Pancreas (tissue), 10 donors: ENCODE results near the gene ABAT. TPM values are rescaled to one million over a fixed set of nuclear protein-coding genes. Genes with fewer than 3 reads are reported as not detected.

Experiments used
- ATAC-seq, 4 donors: fragments of 200-7000 bp; cut with Tn5 transposase; one replicate each; pipeline versions ENCODE4 v1.8.0 to v1.9.1; 2020; ENCODE audit warnings: mild to moderate bottlenecking in 4 of 4, moderate library complexity in 4 of 4
- DNase-seq, 6 donors: peaks; one replicate each; pipeline ENCODE4 v3.0.0-alpha.2; 2020
- FAIRE-seq: peaks from 2 replicates; lab custom pipeline; 2012; peaks lifted over from hg19 to GRCh38; lab: Jason Lieb, UNC
- H3K27ac ChIP-seq, 4 donors: fragments of 200-600 bp; sonication (generic); 1 replicate in 3 of 4; 2 replicates in 1 of 4; pipeline versions ENCODE4 v1.5.0 to v1.8.0; 2020
- H3K27me3 ChIP-seq, 4 donors: fragments of 200-600 bp; one replicate each; pipeline ENCODE4 v1.8.0; 2021
- H3K36me3 ChIP-seq, 3 donors: fragments of 200-600 bp; sonication (generic) in 1 of 3; one replicate each; pipeline versions ENCODE4 v1.5.0 to v1.8.0; 2020 to 2021
- H3K4me1 ChIP-seq, 3 donors: fragments of 200-600 bp; one replicate each; pipeline ENCODE4 v1.8.0; 2021
- H3K4me3 ChIP-seq, 4 donors: fragments of 200-600 bp; sonication (generic) in 2 of 4; one replicate each; pipeline versions ENCODE4 v1.5.0 to v1.8.0; 2020 to 2021
- H3K9me3 ChIP-seq, 4 donors: fragments of 200-600 bp; one replicate each; pipeline ENCODE4 v1.8.0; 2021
- CTCF ChIP-seq, 4 donors: fragments of 200-600 bp; sonication (generic) in 3 of 4; IDR thresholded peaks; one replicate each; pipeline versions ENCODE4 v1.5.0 to v1.8.0; 2021; ENCODE audit warnings: antibody characterized with exemption in 4 of 4
- WGBS, 2 donors: extraction: QIAGEN DNeasy Blood & Tissue Kit; methylation state at CpG; one replicate each; pipeline ENCODE4 v1.1.7; 2013; 5-methylcytosine and 5-hydroxymethylcytosine counted together
- intact Hi-C, 3 donors: fragments of 100-400 bp; cut with DNase I; formaldehyde crosslinking; loops; one replicate each; pipeline versions ENCODE4 v1.11.1 to v1.14.2; 2022
- polyA plus RNA-seq, 2 donors: library from polyadenylated mRNA; stranded (reverse); fragments of 200-250 nt; gene quantifications; one replicate each; pipeline ENCODE4 v1.2.3, GENCODE V29; 2013
- total RNA-seq, 6 donors: library from RNA; stranded (reverse); fragmentation: NEBNext Ultra II Directional in 4 of 6; extraction: Animal tissue kit (Norgen Biotek cat#: 25700) in 4 of 6; gene quantifications; one replicate each; pipeline versions ENCODE4 v1.2.1 to v1.2.4, GENCODE V29; 2021 to 2023
- donor health status: healthy with polysubstance abuse.
- donor health status: DM: no; HTN: no; CAD: no; lungs with moderate emphysema.
- donor health status: DM: no; HTN: no; CAD: no.
- donor health status: control.
- donor health status: control.
- donor health status: Bipolar disorder and iron deficiency.
- donor health status: DM: yes; HTN: yes; CAD: no.
- donor health status: DM: no; HTN: no; CAD: no.
- donor health status: DM: no; HTN: no; CAD: no.
- donor health status: DM: yes; HTN: yes; CAD: no.

Gene ABAT
- total and polyA plus RNA-seq, 8 donors: 21.5 to 50.2 (median 29.1) TPM

GRCh38 chr16:8816967-8817655 lies 142.7 kb downstream of the ABAT start:
- no peak for ATAC-seq
- H3K4me3 ChIP-seq: no peak overlapping the region
- H3K27me3 ChIP-seq: no peaks in the 10 kb centered on the region
- FAIRE-seq: no peak
- no peak for DNase-seq
- no peaks in the 10 kb centered on the region for H3K9me3 ChIP-seq
- intact Hi-C loops: no loop called here
- 87 to 90% methylated on average over 6 of the region's 6 CpGs for WGBS, 2 donors
- peaks cover 3 to 52% (median 34%) of the 10 kb centered on the region in 3 donors for H3K36me3 ChIP-seq
- H3K27ac ChIP-seq: no peak overlapping the region
- TF ChIP-seq CTCF (IDR thresholded peaks at IDR 0.05): no peak
- H3K4me1 ChIP-seq: no peaks in the 10 kb centered on the region

- no peak for FAIRE-seq
- peaks cover 3 to 36% (median 22%) of the 10 kb centered on the region in 3 donors for H3K36me3 ChIP-seq
- H3K27ac ChIP-seq: no peak overlapping the region
- no peaks in the 10 kb centered on the region for H3K9me3 ChIP-seq
- intact Hi-C loops: no loop called here
- no peak for ATAC-seq
- H3K4me1 ChIP-seq: no peaks in the 10 kb centered on the region
- H3K27me3 ChIP-seq: no peaks in the 10 kb centered on the region
- TF ChIP-seq CTCF (IDR thresholded peaks at IDR 0.05): no peak
- DNase-seq: no peak
- WGBS, 2 donors: 87 to 92% methylated on average over 10 of the region's 10 CpGs
- no peak overlapping the region for H3K4me3 ChIP-seq
These were observed 144.3 kb downstream of the ABAT start for GRCh38 chr16:8818504-8819270.

GRCh38 chr16:8819411-8820034 lies 145.1 kb downstream of the ABAT start:
- Histone ChIP-seq H3K9me3 (no peaks in the 10 kb centered on the region), H3K4me3 (no peak overlapping the region), H3K36me3 (peaks cover 3 to 28% (median 14%) of the 10 kb centered on the region in 3 donors), H3K27me3 (no peaks in the 10 kb centered on the region), H3K27ac (no peak overlapping the region), H3K4me1 (no peaks in the 10 kb centered on the region)
- WGBS, 2 donors: 86 to 88% methylated on average over 6 of the region's 6 CpGs
- ATAC-seq: no peak
- TF ChIP-seq CTCF (IDR thresholded peaks at IDR 0.05): no peak
- intact Hi-C loops: no loop called here
- FAIRE-seq: no peak
- no peak for DNase-seq

- no peak overlapping the region for H3K4me3 ChIP-seq
- no peak overlapping the region for H3K27ac ChIP-seq
- intact Hi-C loops: no loop called here
- H3K27me3 ChIP-seq: no peaks in the 10 kb centered on the region
- ATAC-seq (no peak), FAIRE-seq (no peak), DNase-seq (no peak)
- 75 to 78% methylated on average over 3 of the region's 3 CpGs for WGBS, 2 donors
- no peaks in the 10 kb centered on the region for H3K4me1 ChIP-seq
- no peak for TF ChIP-seq CTCF (IDR thresholded peaks at IDR 0.05)
- H3K36me3 ChIP-seq: peaks cover 0 to 12% (median 0%) of the 10 kb centered on the region in 3 donors
- H3K9me3 ChIP-seq: no peaks in the 10 kb centered on the region
These were observed 148.0 kb downstream of the ABAT start for GRCh38 chr16:8822403-8822802.
